Osteoblast (primary cell): ENCODE measurements around the gene GTF2IRD1. TPM values are rescaled to one million over a fixed set of nuclear protein-coding genes. Genes with fewer than 3 reads are reported as not detected.
A peak's percentile ranks its signal among the peaks of the same experiment; 100 is the strongest.

Experiments
- DNase-seq: peaks from one replicate; pipeline ENCODE4 v3.0.0; 2011; ENCODE audit warnings: low spot score, mixed read lengths; ENCODE audit not compliant: insufficient read length; ENCODE audit errors: missing footprints
- H2AFZ ChIP-seq: 2 replicates; pipeline ENCODE4 v1.6.0; 2011; ENCODE audit warnings: mild to moderate bottlenecking, low read length
- H3K27ac ChIP-seq: 2 replicates; pipeline ENCODE4 v1.5.1; 2011; ENCODE audit warnings: mild to moderate bottlenecking, low read depth, low read length, moderate library complexity
- H3K27me3 ChIP-seq: 2 replicates; pipeline ENCODE4 v1.6.0; 2012; ENCODE audit warnings: mild to moderate bottlenecking, control low read depth, inconsistent platforms, low read length, moderate library complexity; ENCODE audit not compliant: insufficient read depth
- H3K36me3 ChIP-seq: 2 replicates; pipeline ENCODE4 v1.5.1; 2011; ENCODE audit warnings: mild to moderate bottlenecking, low read length, control low read depth, moderate library complexity; ENCODE audit not compliant: insufficient read depth
- H3K4me1 ChIP-seq: 2 replicates; pipeline ENCODE4 v1.5.1; 2011; ENCODE audit warnings: mild to moderate bottlenecking, low read length, control low read depth, moderate library complexity; ENCODE audit not compliant: insufficient read depth
- H3K4me2 ChIP-seq: 2 replicates; pipeline ENCODE4 v1.6.0; 2011; ENCODE audit warnings: mild to moderate bottlenecking, low read length; ENCODE audit not compliant: insufficient read depth
- H3K4me3 ChIP-seq: fragments of 200-600 bp; sonication (generic); 3 replicates; pipeline ENCODE4 v1.5.1; 2012; ENCODE audit warnings: mild to moderate bottlenecking, low read length, inconsistent platforms; ENCODE audit not compliant: insufficient read depth
- H3K79me2 ChIP-seq: 2 replicates; pipeline ENCODE4 v1.6.0; 2012; ENCODE audit warnings: mild to moderate bottlenecking, low read length, control low read depth, inconsistent platforms; ENCODE audit not compliant: insufficient read depth
- H3K9me3 ChIP-seq: 2 replicates; pipeline ENCODE4 v1.5.1; 2011; ENCODE audit warnings: low read depth, low read length, control low read depth
- H4K20me1 ChIP-seq: 2 replicates; pipeline ENCODE4 v1.6.0; 2012; ENCODE audit warnings: mild to moderate bottlenecking, low read length, control low read depth; ENCODE audit not compliant: insufficient read depth
- CTCF ChIP-seq: IDR thresholded peaks from 2 replicates; pipeline ENCODE4 v1.5.1; 2011; ENCODE audit warnings: mild to moderate bottlenecking, low read depth, low read length, moderate library complexity; ENCODE audit errors: extremely low read depth
- total RNA-seq: library from RNA; depleted of rRNA; stranded (reverse); fragments of >200 nt; gene quantifications from 2 replicates; pipeline ENCODE4 v1.2.3, GENCODE V29; 2012

GTF2IRD1 gene
- total RNA-seq, 1 donor = 15.9 TPM

- no peaks in the 10 kb centered on the region for H3K4me1 ChIP-seq
- no peak overlapping the region for H2AFZ ChIP-seq
- H3K4me2 ChIP-seq = no peak overlapping the region
- no peak overlapping the region for H3K4me3 ChIP-seq
- peaks cover 4% of the 10 kb centered on the region for H4K20me1 ChIP-seq
- peaks cover 29% of the 10 kb centered on the region for H3K36me3 ChIP-seq
- no peaks in the 10 kb centered on the region for H3K27me3 ChIP-seq
- H3K79me2 ChIP-seq = no peaks in the 10 kb centered on the region
- H3K27ac ChIP-seq = no peak overlapping the region
- DNase-seq = peak; percentile 71
- peak; percentile 32 for TF ChIP-seq CTCF
- H3K9me3 ChIP-seq = no peaks in the 10 kb centered on the region
Measured at GRCh38 chr7:74405191-74405898, 48.4 kb upstream of the GTF2IRD1 start.

GRCh38 chr7:74405899-74406512 is 47.7 kb upstream of the GTF2IRD1 start:
- no peaks in the 10 kb centered on the region for H3K4me1 ChIP-seq
- peaks cover 25% of the 10 kb centered on the region for H3K36me3 ChIP-seq
- H4K20me1 ChIP-seq = no peaks in the 10 kb centered on the region
- DNase-seq = peak; percentile 29
- H2AFZ ChIP-seq = no peak overlapping the region
- H3K79me2 ChIP-seq = no peaks in the 10 kb centered on the region
- H3K4me3 ChIP-seq = no peak overlapping the region
- H3K4me2 ChIP-seq = no peak overlapping the region
- H3K27ac ChIP-seq = no peak overlapping the region
- no peaks in the 10 kb centered on the region for H3K27me3 ChIP-seq
- TF ChIP-seq CTCF = no peak
- no peaks in the 10 kb centered on the region for H3K9me3 ChIP-seq

- TF ChIP-seq CTCF = no peak
- Histone ChIP-seq H3K4me1 (no peaks in the 10 kb centered on the region), H3K27ac (no peak overlapping the region), H3K27me3 (no peaks in the 10 kb centered on the region), H3K36me3 (peaks cover 16% of the 10 kb centered on the region), H3K4me3 (no peak overlapping the region), H2AFZ (no peak overlapping the region), H3K79me2 (no peaks in the 10 kb centered on the region), H4K20me1 (no peaks in the 10 kb centered on the region), H3K4me2 (no peak overlapping the region), H3K9me3 (no peaks in the 10 kb centered on the region)
- no peak for DNase-seq
Measured at GRCh38 chr7:74407958-74408357, 45.7 kb upstream of the GTF2IRD1 start.

- Histone ChIP-seq H3K36me3 (peaks cover 7% of the 10 kb centered on the region), H3K27ac (no peak overlapping the region), H2AFZ (no peak overlapping the region), H3K9me3 (no peaks in the 10 kb centered on the region), H4K20me1 (no peaks in the 10 kb centered on the region), H3K4me1 (no peaks in the 10 kb centered on the region), H3K4me2 (no peak overlapping the region), H3K4me3 (no peak overlapping the region), H3K79me2 (no peaks in the 10 kb centered on the region), H3K27me3 (no peaks in the 10 kb centered on the region)
- TF ChIP-seq CTCF = no peak
- no peak for DNase-seq
Measured at GRCh38 chr7:74409571-74409970, 44.1 kb upstream of the GTF2IRD1 start.
